HG03469 (cell line): ENCODE measurements around the gene UNC80.
"Not testable (repeated sequence)": the region's sequence is repeated elsewhere in the genome, so short reads cannot be mapped to it uniquely, and the experiment has no call there.

ENCODE experiments used
- ATAC-seq: cut with Tn5 transposase; IDR thresholded peaks from one replicate; pipeline ENCODE4 v1.9.1; 2021; ENCODE audit warnings: mild to moderate bottlenecking, moderate library complexity, moderate number of reproducible peaks; ENCODE audit not compliant: unreplicated experiment

The UNC80 gene, protein sequence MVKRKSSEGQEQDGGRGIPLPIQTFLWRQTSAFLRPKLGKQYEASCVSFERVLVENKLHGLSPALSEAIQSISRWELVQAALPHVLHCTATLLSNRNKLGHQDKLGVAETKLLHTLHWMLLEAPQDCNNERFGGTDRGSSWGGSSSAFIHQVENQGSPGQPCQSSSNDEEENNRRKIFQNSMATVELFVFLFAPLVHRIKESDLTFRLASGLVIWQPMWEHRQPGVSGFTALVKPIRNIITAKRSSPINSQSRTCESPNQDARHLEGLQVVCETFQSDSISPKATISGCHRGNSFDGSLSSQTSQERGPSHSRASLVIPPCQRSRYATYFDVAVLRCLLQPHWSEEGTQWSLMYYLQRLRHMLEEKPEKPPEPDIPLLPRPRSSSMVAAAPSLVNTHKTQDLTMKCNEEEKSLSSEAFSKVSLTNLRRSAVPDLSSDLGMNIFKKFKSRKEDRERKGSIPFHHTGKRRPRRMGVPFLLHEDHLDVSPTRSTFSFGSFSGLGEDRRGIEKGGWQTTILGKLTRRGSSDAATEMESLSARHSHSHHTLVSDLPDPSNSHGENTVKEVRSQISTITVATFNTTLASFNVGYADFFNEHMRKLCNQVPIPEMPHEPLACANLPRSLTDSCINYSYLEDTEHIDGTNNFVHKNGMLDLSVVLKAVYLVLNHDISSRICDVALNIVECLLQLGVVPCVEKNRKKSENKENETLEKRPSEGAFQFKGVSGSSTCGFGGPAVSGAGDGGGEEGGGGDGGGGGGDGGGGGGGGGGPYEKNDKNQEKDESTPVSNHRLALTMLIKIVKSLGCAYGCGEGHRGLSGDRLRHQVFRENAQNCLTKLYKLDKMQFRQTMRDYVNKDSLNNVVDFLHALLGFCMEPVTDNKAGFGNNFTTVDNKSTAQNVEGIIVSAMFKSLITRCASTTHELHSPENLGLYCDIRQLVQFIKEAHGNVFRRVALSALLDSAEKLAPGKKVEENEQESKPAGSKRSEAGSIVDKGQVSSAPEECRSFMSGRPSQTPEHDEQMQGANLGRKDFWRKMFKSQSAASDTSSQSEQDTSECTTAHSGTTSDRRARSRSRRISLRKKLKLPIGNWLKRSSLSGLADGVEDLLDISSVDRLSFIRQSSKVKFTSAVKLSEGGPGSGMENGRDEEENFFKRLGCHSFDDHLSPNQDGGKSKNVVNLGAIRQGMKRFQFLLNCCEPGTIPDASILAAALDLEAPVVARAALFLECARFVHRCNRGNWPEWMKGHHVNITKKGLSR (N-terminal part only)

GRCh38 chr2:209771474-209772289 is at the start of gene UNC80:
Gene UNC80 (plus strand): TSS chr2:209771832. CDS start chr2:209772073, 241 bp downstream.
- no peak for ATAC-seq

- no peak for ATAC-seq
Observed at GRCh38 chr2:209726311-209726710, 45.3 kb upstream of the UNC80 start.

DNA sequence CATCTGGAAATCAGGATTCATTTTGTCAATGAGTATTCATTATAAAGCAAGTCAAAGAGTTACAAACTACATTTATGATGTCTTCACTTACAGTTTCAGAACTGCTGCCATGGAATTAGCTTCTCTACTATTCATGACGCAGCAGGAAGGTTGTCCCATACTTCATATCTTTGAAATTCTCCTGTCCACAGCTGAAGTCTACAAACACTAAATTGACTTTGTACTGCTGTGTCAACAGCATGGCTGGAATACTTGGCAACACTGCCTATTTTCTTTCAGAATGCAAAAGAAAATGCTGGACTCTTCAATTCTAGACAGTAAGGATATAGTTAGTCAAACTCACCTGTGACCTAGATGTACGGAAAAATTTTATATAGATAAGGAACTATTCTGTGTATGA is 44.6 kb upstream of the UNC80 start:
- ATAC-seq = no peak

GRCh38 chr2:209734805-209735204 is 36.8 kb upstream of the UNC80 start:
- no peak for ATAC-seq

DNA sequence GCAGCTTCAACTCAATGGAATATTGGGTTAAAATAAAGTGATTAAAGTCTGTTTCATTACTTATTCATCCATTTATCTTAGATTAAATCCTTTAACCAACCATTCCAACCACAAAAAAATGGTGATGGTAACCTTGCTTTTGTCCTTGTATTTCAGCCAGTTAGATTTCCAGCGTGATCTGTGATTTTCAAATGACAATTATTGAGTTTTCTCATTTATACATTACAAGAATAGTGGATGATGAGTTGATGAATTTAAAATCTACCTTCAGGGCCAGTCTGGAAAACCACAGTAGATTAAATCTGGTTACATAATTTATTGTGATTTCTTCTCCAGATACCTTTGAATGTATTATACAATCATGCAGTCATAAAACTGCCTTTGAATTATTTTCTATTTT is 29.7 kb upstream of the UNC80 start:
- ATAC-seq = no peak

DNA sequence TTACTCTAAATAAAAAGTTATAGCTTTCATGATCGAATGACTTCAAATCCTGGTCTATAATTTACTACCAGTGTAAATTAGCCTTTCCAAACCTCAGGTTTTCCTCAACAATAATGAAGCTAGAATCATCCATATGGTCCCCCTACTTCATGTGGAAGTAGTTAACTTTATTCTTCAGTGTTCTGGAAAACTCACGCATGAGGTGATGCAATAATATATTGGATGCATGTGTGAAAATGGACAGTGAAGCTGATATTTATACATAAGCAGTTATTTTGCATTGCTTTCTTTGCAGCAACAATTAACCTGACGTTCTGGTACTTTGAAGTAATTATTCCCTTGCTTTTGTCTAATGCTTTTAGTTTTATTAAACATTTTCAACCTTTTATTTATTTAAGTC is 18.6 kb upstream of the UNC80 start:
- ATAC-seq = no peak

DNA sequence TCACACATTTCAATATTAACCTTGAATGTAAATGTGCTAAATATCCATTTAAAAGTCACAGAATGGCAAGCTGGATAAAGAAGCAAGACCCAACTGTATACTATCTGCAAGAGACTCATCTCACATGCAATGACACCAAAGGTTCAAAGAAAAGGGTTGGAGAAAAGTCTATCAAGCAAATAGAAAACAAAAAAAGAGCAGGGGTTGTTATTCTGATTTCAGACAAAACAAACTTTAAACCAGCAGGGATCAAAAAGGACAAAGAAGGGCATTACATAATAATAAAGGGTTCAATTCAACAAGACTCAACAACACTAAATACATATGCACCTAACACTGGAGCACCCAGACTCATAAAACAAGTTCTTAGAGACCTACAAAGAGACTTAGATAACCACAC is 14.5 kb upstream of the UNC80 start:
- no peak for ATAC-seq

DNA sequence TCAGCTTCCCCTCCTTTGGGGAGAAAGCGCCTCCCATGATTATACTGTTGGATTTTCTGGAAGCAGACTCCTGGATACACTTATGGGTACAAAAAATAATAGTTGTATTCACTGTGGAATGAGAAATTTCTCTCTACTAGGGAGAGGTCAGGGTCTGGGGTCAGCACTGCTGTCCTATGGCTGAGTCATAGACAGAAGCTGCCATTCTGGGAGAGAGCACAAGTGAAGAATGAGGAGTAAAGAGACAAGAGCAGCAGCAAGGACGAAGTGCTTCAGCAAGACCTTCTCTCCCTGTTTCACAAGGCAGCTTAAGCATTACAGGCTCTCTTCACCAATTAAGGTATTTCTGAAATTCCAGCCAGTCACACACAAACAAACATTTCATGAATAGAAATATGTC is 10.1 kb upstream of the UNC80 start:
- no peak for ATAC-seq

DNA sequence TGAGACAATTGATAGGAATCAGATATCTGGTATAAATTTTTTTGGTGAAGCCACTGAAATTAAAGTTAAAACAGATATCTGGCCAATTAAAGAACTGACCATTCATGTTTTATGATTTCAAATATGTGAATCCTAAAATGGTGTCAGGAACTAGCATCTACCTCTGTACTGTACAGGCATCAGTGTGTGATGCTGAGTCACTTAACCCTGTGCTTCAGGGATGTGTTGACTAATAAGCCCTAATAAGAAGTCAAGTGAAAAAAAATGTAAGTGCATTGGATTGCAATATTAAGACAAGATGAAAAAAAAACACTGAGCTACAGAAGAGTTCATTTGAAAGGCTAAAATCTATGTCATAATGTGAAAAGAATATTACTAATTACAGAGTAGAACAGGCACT is 9.1 kb upstream of the UNC80 start:
- no peak for ATAC-seq

GRCh38 chr2:209763106-209763505 is 8.5 kb upstream of the UNC80 start:
- ATAC-seq = no peak

GRCh38 chr2:209766613-209767012 is 5.0 kb upstream of the UNC80 start:
- no peak for ATAC-seq

- no peak for ATAC-seq
Observed at GRCh38 chr2:209767316-209767715, 4.3 kb upstream of the UNC80 start.

GRCh38 chr2:209768557-209768956 is 3.1 kb upstream of the UNC80 start:
- no peak for ATAC-seq

DNA sequence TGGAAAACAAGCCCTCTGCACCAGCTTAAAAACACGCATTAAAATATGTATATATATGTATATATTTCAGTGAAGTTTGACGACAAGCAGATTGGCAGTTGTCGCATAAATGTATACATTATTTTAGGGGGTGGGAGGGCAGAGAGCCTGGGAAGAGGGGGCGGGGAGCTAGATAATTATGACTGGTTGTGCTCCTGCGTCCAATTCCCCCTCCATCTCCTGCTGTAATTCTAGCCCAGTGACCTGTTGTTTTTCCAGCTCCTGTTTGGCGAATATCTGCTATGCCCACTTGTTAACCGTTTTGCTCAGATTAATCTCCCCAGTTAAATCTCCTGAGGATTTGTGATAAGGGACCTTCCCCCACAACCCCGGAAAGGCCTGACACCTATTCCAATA is 656 bp downstream of the UNC80 start:
- ATAC-seq = no peak

- ATAC-seq = no peak
Observed at GRCh38 chr2:209773377-209773776, 1.7 kb downstream of the UNC80 start.

DNA sequence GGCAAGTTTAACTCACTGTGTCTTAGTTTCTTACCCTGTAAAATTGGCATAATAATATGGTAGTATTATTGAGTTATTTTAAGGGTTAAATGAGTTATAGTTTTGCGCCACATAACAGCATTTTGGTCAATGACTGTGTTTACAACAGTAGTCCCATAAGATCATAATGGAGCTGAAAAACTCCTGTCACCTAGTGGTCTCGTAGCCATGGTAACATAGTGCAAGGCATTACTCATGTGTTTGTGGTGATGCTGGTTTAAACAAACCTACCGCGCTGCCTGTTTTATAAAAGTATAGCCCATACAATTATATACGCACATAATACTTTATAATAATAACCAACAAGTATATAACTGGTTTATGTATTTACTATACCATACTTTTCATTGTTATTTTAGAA is 15.8 kb downstream of the UNC80 start:
- ATAC-seq = no peak

DNA sequence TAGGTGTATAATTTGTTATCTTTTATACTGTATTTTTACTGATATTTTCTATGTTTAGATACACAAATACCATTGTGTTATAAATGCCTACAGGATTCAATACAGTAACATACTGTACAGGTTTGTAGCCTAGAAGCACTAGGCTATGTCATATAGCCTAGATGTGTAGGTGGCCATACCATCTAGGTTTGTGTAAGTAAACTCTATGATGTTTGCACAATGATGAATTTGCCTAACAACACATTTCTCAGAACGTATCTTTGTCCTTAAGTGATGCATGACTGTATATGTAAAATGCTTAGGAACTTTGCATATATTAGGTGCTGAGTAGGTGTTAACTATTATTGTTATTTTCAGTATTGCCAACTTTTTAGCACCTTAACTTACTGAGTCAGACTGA is 17.3 kb downstream of the UNC80 start:
- ATAC-seq = no peak

DNA sequence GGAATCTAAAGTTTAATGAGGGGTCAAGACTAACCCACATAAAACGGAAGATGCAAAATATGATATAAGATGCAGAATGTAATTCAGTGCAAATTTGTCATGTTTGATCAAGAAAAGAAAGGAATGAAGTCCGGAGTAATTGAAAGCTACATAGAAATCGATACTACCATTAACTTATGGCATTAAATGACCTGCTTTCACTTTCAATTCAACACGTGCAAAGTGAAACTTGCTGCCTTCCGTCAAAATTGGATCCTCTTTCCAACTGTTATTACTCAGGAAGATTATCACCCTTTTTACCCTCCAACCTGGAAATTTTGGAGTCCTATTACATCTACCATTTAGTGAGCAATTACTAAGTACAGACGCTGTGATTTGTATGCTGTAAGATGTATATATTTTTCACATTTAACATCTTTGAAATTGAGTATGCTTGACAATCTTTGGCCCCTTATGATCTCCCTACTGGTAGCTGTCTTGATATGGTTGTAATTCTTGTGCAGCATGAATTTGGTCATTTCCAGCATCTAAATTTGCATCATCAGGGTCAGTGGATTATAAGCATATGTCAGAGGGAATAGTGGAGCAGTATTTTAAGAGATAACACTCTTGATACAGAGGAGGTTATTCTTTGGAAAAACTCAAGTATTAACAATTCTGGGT is 18.6 kb downstream of the UNC80 start:
- ATAC-seq = no peak

- no peak for ATAC-seq
Observed at GRCh38 chr2:209791151-209791550, 19.5 kb downstream of the UNC80 start.

- not testable (repeated sequence) for ATAC-seq
Observed at GRCh38 chr2:209795425-209795824, 23.8 kb downstream of the UNC80 start.
